GM18526 (cell line): ENCODE data around the gene EBI3.

Source experiments
- POLR2A ChIP-seq: IDR thresholded peaks from 3 replicates; pipeline ENCODE4 v1.6.1; 2011; ENCODE audit not compliant: insufficient read length; ENCODE audit errors: extremely low read depth

Gene EBI3

DNA sequence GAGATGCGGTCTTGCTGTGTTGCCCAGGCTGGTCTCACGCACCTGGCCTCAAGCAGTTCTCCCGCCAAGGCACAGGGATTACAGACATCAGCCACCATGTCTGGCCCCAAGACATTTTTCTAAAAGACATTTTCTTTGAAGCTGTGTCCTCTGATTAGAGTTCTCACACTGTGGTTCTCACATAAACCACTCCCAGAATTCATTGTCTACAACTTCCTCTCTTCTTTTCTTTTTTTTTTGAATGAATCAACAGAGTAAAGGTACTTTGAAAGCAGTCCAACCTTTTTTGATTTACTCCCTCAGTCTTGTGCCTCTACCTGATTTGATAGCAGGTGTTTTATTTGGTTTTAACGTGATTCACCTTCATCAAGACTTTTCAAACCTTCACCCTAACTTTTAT lies 35.5 kb downstream of the EBI3 start:
- TF ChIP-seq POLR2A: no peak

GRCh38 chr19:4266253-4267000 lies 37.1 kb downstream of the EBI3 start:
- TF ChIP-seq POLR2A: no peak

- TF ChIP-seq POLR2A: no peak
Measured at GRCh38 chr19:4267101-4267900, 38.0 kb downstream of the EBI3 start.

DNA sequence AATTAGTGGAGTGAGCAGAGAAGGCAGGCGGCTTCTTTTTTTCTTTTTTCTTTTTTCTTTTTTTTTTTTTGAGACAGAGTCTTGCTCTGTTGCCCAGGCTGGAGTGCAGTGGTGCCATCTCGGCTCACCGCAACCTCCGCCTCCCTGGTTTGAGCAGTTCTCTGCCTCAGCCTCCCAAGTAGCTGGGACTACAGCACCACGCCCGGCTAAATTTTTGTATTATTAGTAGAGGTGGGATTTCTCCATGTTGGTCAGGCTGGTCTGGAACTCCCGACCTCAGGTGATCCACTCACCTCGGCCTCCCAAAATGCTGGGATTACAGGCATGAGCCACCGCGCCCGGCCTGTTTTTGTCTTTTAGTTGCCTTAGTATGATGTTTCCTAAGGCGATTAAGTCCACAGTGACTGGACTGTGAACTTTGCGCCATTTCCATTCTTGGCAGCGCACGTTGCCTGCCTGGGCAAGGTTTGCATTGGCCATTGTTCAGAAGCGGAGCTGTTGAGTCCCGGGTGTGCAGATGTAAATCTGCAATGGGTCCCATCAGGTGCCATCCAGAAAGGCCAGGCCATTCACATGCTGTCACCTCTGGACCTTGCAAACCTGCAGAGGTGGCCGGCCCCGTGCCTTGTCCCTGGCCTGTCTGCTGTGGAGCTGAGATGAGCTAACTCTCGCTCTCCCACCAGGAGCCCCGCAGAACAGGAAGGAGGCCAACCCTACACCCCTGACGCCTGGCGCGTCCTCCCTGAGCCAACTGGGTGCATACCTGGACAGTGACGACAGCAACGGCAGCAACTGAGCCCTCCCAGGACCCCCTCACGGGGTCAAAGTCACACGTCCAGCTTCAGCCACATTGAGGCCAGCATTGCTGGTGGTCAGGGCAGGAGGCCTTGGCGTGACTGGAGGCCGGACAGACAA lies 38.8 kb downstream of the EBI3 start:
- no peak for TF ChIP-seq POLR2A

DNA sequence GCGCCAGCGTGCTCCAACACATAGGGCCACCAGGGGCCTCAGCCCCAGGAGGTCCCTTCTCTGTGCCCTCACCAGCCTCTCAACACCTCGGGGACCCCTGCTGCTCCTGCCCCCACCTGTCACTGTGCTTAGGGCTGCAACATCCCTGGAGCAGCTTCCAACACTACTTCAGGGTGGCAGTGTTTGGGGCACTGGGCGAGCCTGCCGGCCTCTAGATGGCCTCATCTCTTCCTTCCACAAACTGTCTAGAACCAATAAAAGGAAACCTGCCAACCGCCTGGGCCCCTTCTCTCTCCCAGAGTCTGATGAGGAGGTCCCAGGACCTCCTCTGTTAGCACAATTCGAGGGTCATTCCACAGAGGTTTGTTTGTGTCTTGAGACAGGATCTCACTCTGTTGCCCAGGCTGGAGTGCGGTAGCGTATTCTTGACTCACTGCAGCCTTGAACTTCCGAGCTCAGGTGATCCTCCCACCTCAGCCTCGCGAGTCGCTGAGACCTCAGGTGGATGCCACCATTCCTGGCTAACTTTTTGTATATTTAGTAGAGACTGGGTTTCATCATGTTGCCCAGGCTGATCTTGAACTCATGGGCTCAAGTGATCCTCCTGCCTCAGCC lies 39.6 kb downstream of the EBI3 start:
- no peak for TF ChIP-seq POLR2A

DNA sequence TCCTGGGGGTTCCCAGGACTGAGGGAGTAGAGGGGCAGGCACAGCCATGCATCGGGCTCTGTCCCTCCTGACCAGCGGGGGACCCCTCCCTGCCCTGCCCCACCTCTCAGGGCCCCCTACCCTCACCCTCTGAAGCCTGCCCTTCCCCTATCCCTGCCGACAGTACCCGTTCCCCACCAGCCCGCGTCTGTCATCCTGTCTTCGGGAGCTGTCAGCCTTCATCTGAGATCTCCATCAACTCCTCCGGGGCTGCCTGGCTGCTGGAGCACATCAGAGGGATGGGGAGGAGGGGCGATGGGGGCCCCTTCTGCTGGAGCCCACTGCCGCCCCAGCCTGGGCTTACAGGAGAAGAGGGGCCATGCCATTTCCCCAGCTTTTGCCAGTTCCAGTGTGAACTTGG lies 43.6 kb downstream of the EBI3 start:
- no peak for TF ChIP-seq POLR2A

DNA sequence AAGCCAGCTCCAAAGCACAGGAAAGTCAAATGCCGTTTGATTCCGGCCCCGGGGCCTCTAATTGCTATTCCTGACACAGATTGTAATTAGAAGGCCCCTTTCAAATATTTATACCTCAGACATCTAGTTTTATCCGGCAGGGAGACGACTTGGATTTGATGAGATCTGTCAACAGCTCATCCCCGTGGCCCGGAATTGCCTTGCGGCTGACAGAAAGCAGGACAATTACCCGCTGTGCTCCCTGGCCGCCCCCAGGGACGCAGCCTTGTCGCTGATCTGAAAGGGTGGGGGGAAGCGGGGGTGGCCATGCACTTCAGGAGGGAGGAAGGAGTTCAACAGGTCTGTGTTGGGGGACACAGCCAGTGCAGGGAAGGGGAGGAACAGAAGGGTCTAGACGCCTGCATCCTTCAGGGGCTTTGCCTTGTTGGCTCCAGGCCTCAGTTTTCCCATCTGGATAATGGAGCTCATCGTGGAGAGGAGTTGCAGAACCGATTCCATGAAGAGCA lies 47.9 kb downstream of the EBI3 start:
- TF ChIP-seq POLR2A: no peak

GRCh38 chr19:4278010-4278409 lies 48.7 kb downstream of the EBI3 start:
- no peak for TF ChIP-seq POLR2A

- no peak for TF ChIP-seq POLR2A
Measured at GRCh38 chr19:4278419-4279266, 49.3 kb downstream of the EBI3 start, which contains the start of gene SHD. SHD (plus strand) TSS chr19:4279266; CDS start chr19:4280064, 798 bp downstream.

- no peak for TF ChIP-seq POLR2A
Measured at GRCh38 chr19:4279267-4279529, 49.9 kb downstream of the EBI3 start.

DNA sequence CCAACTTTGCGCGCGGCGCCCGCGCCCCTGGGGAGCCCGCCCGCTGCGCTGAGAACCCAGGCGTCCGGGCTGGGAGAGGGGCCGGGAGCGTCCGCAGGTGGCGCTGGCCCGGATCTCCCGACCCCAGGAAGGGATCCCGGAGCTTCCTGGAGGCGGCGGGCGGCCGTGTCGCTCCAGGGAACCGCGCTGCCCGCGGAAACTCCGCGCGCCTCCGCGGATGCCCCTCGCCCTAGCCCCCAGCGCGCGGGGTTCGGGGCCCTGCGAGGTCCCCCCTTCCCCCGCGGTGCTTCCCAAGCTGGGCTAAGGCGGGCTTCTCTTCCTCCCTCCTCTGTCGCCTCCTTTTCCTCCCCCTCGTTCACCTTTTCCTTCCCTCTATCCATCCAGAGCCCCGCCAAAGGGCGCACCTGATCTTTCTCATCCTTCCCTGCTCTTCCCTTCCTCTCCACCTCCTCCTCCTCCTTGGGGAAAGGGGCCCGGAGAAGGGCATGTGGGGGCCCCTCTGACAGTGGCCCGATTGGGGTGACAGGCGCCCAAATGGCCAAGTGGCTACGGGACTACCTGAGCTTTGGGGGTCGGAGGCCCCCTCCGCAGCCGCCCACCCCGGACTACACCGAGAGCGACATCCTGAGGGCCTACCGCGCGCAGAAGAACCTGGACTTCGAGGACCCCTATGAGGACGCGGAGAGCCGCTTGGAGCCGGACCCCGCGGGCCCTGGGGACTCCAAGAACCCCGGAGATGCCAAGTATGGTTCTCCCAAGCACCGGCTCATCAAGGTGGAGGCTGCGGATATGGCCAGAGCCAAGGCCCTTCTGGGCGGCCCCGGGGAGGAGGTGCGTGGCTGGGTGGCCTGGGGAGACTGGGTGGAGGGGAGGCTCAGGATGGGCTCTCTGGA lies 50.5 kb downstream of the EBI3 start:
- no peak for TF ChIP-seq POLR2A

DNA sequence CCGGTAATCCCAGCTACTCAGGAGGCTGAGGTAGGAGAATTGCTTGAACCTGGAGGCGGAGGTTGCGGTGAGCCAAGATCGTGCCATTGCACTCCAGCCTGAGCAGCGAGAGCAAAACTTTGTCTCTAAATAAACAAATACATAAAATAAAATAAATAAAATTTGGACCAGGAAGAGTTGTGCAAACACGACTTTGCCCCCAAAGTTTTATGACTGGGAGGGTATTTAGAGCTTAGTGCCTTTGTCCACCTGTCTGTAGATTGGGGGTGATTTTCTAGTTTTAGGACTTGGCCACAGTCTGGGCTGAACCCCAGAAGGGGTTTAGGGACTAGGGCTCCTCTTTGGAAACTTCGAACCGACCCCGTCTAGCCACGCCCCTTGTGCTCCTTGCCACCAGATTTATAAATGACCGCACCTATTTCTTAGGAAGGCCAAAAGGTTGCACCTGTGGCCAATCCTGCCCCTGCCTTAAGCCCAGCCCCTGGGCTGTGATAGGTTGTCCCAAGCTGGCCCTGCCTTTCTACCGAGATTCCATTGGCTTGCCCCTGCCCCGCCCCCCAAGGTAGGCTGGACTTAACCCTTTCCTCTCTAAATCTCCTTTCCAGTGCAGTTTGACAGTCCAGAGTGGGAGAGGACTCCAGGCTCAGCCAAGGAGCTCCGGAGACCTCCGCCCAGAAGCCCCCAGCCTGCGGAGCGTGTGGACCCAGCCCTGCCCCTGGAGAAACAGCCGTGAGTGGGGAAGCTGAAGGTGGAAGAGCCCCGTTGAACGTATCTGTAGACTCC lies 55.0 kb downstream of the EBI3 start:
- TF ChIP-seq POLR2A: no peak
